Measurements from ENCODE around the gene OR4D6. TPM values are rescaled to one million over a fixed set of nuclear protein-coding genes. Genes with fewer than 3 reads are reported as not detected.
"Not testable (repeated sequence)": the region's sequence is repeated elsewhere in the genome, so short reads cannot be mapped to it uniquely, and the experiment has no call there.

The OR4D6 gene
- total RNA-seq, 1 experiment from 2014 or later, result not detected

GRCh38 chr11:59437770-59438169 is 19.0 kb upstream of the OR4D6 start:
- no peaks in the 10 kb centered on the region for H3K9me3 ChIP-seq (ENCODE audit: control insufficient read depth, low read depth, low read length)
- Mint-ChIP-seq H3K4me1 (peaks cover 10 to 11% of the 10 kb centered on the region in 2 experiments), H3K4me3 (no peak overlapping the region), H3K9me3 (no peaks in the 10 kb centered on the region), H3K36me3 (ENCODE audit: insufficient read depth in 1 of 3, low read depth in 3 of 3) (no peaks in the 10 kb centered on the region), H3K27me3 (ENCODE audit: low read depth) (no peaks in the 10 kb centered on the region), H3K27ac (no peak overlapping the region)
- H3K9ac ChIP-seq (ENCODE audit: extremely low read depth, insufficient read length, low read length), result no peak overlapping the region
- H2AFZ ChIP-seq (ENCODE audit: low read length), result no peak overlapping the region
- H2BK12ac ChIP-seq (ENCODE audit: insufficient read length, low read depth, low read length), result no peak overlapping the region
- no peak overlapping the region for H4K8ac ChIP-seq (replicated peaks; ENCODE audit: insufficient read length, low read depth, low read length)
- no peaks in the 10 kb centered on the region for H4K20me1 ChIP-seq (ENCODE audit: control insufficient read depth, insufficient read depth, insufficient read length)
- no peak overlapping the region for H3K4ac ChIP-seq (ENCODE audit: low read depth, low read length)
- no peak overlapping the region for H3K18ac ChIP-seq (ENCODE audit: insufficient read length, low read depth, low read length)
- no peak overlapping the region for H4K5ac ChIP-seq (ENCODE audit: insufficient read length, low read depth, low read length)
- peak; percentile 44 for DNase-seq
- TF ChIP-seq CTCF (conservative IDR thresholded peaks at IDR 0.05), result no peak
- H3K27ac ChIP-seq (ENCODE audit: insufficient read length, low read depth, low read length), result no peak overlapping the region
- no peak overlapping the region for H3T11ph ChIP-seq (ENCODE audit: low read length)
- no peaks in the 10 kb centered on the region for H3K79me1 ChIP-seq (ENCODE audit: insufficient read depth, low read depth, low read length, poor library complexity, severe bottlenecking)
- no peaks in the 10 kb centered on the region for H3K79me2 ChIP-seq (ENCODE audit: insufficient read depth, low read length)
- H2BK120ac ChIP-seq (ENCODE audit: low read depth, low read length, poor library complexity, severe bottlenecking), result no peak overlapping the region
- H3K23me2 ChIP-seq (ENCODE audit: insufficient read length, low read depth, low read length, poor library complexity, severe bottlenecking), result no peaks in the 10 kb centered on the region
- H2BK15ac ChIP-seq (ENCODE audit: low read depth, low read length), result no peak overlapping the region
- H3K4me2 ChIP-seq (ENCODE audit: insufficient read depth, insufficient read length, low read length), result no peak overlapping the region
- H2AK5ac ChIP-seq (ENCODE audit: insufficient read length, low read length), result no peak overlapping the region
- no peak overlapping the region for H3K14ac ChIP-seq (ENCODE audit: insufficient read depth, low read length)
- no peak overlapping the region for H4K91ac ChIP-seq (ENCODE audit: insufficient read length, low read depth, low read length)
- H2BK20ac ChIP-seq (ENCODE audit: low read depth, low read length, poor library complexity, severe bottlenecking), result no peak overlapping the region
- no CpG with 5 or more reads among the region's 7 CpGs for WGBS (ENCODE audit: extremely low coverage, insufficient read length, low lambda C conversion rate)
- H3K4me1 ChIP-seq (ENCODE audit: insufficient read depth, low read length), result no peaks in the 10 kb centered on the region
- no peaks in the 10 kb centered on the region for H3K27me3 ChIP-seq (ENCODE audit: insufficient read depth, low read length)
- no peak overlapping the region for H3K23ac ChIP-seq (ENCODE audit: insufficient read length, low read depth, low read length)
- H3K56ac ChIP-seq (ENCODE audit: insufficient read length, low read depth, low read length), result no peak overlapping the region
- no peak overlapping the region for H2BK5ac ChIP-seq (ENCODE audit: insufficient read length, low read length)

DNA sequence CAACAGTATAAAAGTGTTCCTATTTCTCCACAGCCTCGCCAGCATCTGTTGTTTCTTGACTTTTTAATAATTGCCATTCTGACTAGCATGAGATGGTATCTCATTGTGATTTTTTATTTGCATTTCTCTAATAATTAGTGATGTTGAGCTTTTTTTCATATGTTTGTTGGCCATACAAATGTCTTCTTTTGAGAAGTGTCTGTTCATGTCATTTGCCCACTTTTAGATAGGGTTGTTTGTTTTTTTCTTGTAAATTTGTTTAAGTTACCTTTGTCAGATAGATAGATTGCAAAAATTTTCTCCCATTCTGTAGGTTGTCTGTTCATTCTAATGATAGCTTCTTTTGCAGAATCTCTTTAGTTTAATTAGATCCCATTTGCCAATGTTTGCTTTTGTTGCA is 11.1 kb upstream of the OR4D6 start:
- no CpG with 5 or more reads among the region's 1 CpG for WGBS (ENCODE audit: extremely low coverage, insufficient read length, low lambda C conversion rate)
- H2BK20ac ChIP-seq (ENCODE audit: low read depth, low read length, poor library complexity, severe bottlenecking), result not testable (repeated sequence)

More for the DNA sequence above, 11.1 kb upstream of the OR4D6 start:
- H3K23ac ChIP-seq (ENCODE audit: insufficient read length, low read depth, low read length); H4K8ac ChIP-seq (replicated peaks; ENCODE audit: insufficient read length, low read depth, low read length); H3K79me1 ChIP-seq (ENCODE audit: insufficient read depth, low read depth, low read length, poor library complexity, severe bottlenecking); H2BK12ac ChIP-seq (ENCODE audit: insufficient read length, low read depth, low read length); H3K9ac ChIP-seq (ENCODE audit: extremely low read depth, insufficient read length, low read length); H3K27ac ChIP-seq (ENCODE audit: insufficient read length, low read depth, low read length); H3K4ac ChIP-seq (ENCODE audit: low read depth, low read length); DNase-seq; H4K91ac ChIP-seq (ENCODE audit: insufficient read length, low read depth, low read length); H3K4me3 Mint-ChIP-seq; H3T11ph ChIP-seq (ENCODE audit: low read length); H3K23me2 ChIP-seq (ENCODE audit: insufficient read length, low read depth, low read length, poor library complexity, severe bottlenecking); H4K5ac ChIP-seq (ENCODE audit: insufficient read length, low read depth, low read length); H2AK5ac ChIP-seq (ENCODE audit: insufficient read length, low read length); H2BK120ac ChIP-seq (ENCODE audit: low read depth, low read length, poor library complexity, severe bottlenecking); H3K79me2 ChIP-seq (ENCODE audit: insufficient read depth, low read length); H3K36me3 Mint-ChIP-seq (ENCODE audit: insufficient read depth in 1 of 3, low read depth in 3 of 3); H3K4me2 ChIP-seq (ENCODE audit: insufficient read depth, insufficient read length, low read length); H3K27me3 Mint-ChIP-seq (ENCODE audit: low read depth); H4K20me1 ChIP-seq (ENCODE audit: control insufficient read depth, insufficient read depth, insufficient read length); H3K4me1 ChIP-seq (ENCODE audit: insufficient read depth, low read length); H2BK5ac ChIP-seq (ENCODE audit: insufficient read length, low read length); H2BK15ac ChIP-seq (ENCODE audit: low read depth, low read length); H3K14ac ChIP-seq (ENCODE audit: insufficient read depth, low read length); H3K27ac Mint-ChIP-seq; H2AFZ ChIP-seq (ENCODE audit: low read length); H3K56ac ChIP-seq (ENCODE audit: insufficient read length, low read depth, low read length); H3K18ac ChIP-seq (ENCODE audit: insufficient read length, low read depth, low read length); H3K9me3 ChIP-seq (ENCODE audit: control insufficient read depth, low read depth, low read length); H3K27me3 ChIP-seq (ENCODE audit: insufficient read depth, low read length); H3K4me1 Mint-ChIP-seq: not testable (repeated sequence)
- H3K9me3 Mint-ChIP-seq, result peaks cover 18 to 21% of the 10 kb centered on the region in 2 experiments; a peak in 4 of 5 replicates
